SK-N-SH (cell line): Measurements from ENCODE around the gene HTRA3. TPM values are rescaled to one million over a fixed set of nuclear protein-coding genes. Genes with fewer than 3 reads are reported as not detected.

Source experiments
- CTCF ChIA-PET: fragments of 300-600, 350-600 bp; formaldehyde crosslinking; extraction: SDS; loops from one replicate; lab custom pipeline; 2021; lab: Yijun Ruan, JAX
- POLR2A ChIA-PET: fragments of 350-600 bp; sonication (Branson Sonifier 250); formaldehyde crosslinking; extraction: SDS; loops from one replicate; lab custom pipeline; 2020; ENCODE audit warnings: antibody characterized with exemption, inconsistent platforms; lab: Yijun Ruan, JAX
- DNase-seq: peaks from one replicate; pipeline ENCODE4 v3.0.0; 2012
- H2AFZ ChIP-seq: fragments of 200-600 bp; sonication (generic); 2 replicates; pipeline ENCODE4 v1.8.1; 2016; ENCODE audit warnings: antibody characterized with exemption, mild to moderate bottlenecking, low read depth
- H3F3A ChIP-seq: fragments of 200-600 bp; sonication (generic); replicated peaks from 2 replicates; pipeline ENCODE3; 2016; ENCODE audit warnings: antibody characterized with exemption, mild to moderate bottlenecking; ENCODE audit not compliant: insufficient read depth
- H3K27ac ChIP-seq, 2 experiments: fragments of 200-500 bp in 1 of 2; fragments of 200-600 bp in 1 of 2; sonication (Bioruptor generic) in 1 of 2; sonication (generic), shearing (Covaris generic) in 1 of 2; 2 replicates each; pipeline versions ENCODE4 v1.5.1 to v1.6.1; 2014 to 2016; ENCODE audit warnings: low read depth in 2 of 2, inconsistent platforms in 1 of 2, low read length in 1 of 2, mild to moderate bottlenecking in 1 of 2, mixed read lengths in 1 of 2
- H3K27me3 ChIP-seq: fragments of 200-600 bp; sonication (generic), shearing (Covaris generic); 2 replicates; pipeline ENCODE4 v1.6.1; 2016; ENCODE audit warnings: mixed run types; ENCODE audit not compliant: insufficient read depth
- H3K36me3 ChIP-seq, 2 experiments: fragments of 200-500 bp in 1 of 2; fragments of 200-600 bp in 1 of 2; sonication (Bioruptor generic) in 1 of 2; sonication (generic) in 1 of 2; replicated peaks in 1 of 2; 2 replicates each; pipeline versions ENCODE3 to v1.5.1; 2014 to 2016; ENCODE audit warnings: low read length in 1 of 2, mild to moderate bottlenecking in 1 of 2; ENCODE audit not compliant: insufficient read depth in 2 of 2, control insufficient read depth in 1 of 2
- H3K4me1 ChIP-seq, 2 experiments: fragments of 200-500 bp in 1 of 2; fragments of 200-600 bp in 1 of 2; sonication (Bioruptor generic) in 1 of 2; sonication (generic), shearing (Covaris generic) in 1 of 2; 2 replicates each; pipeline versions ENCODE4 v1.5.1 to v1.6.1; 2014 to 2016; ENCODE audit warnings: low read depth in 1 of 2, low read length in 1 of 2, mixed run types in 1 of 2; ENCODE audit not compliant: insufficient read depth in 2 of 2, control insufficient read depth in 1 of 2
- H3K4me2 ChIP-seq: fragments of 200-600 bp; sonication (generic), shearing (Covaris generic); 2 replicates; pipeline ENCODE4 v1.6.1; 2017; ENCODE audit warnings: mixed run types
- H3K4me3 ChIP-seq, 2 experiments: fragments of 200-500 bp in 1 of 2; fragments of 200-600 bp in 1 of 2; sonication (Bioruptor generic) in 1 of 2; sonication (generic), shearing (Covaris generic) in 1 of 2; 2 replicates each; pipeline versions ENCODE4 v1.5.1 to v1.8.1; 2014 to 2016; ENCODE audit warnings: low read depth in 2 of 2, inconsistent platforms in 1 of 2, low read length in 1 of 2, mild to moderate bottlenecking in 1 of 2, mixed read lengths in 1 of 2, moderate library complexity in 1 of 2
- H3K79me2 ChIP-seq: fragments of 200-600 bp; sonication (generic); 2 replicates; pipeline ENCODE4 v1.8.1; 2017; ENCODE audit warnings: mild to moderate bottlenecking; ENCODE audit not compliant: insufficient read depth
- H3K9ac ChIP-seq: fragments of 200-600 bp; sonication (generic); 2 replicates; pipeline ENCODE4 v1.6.1; 2017; ENCODE audit warnings: mixed run types
- H3K9me2 ChIP-seq: fragments of 200-600 bp; sonication (generic); 2 replicates; pipeline ENCODE4 v1.6.1; 2017; ENCODE audit warnings: mixed run types
- H3K9me3 ChIP-seq: fragments of 200-600 bp; sonication (generic); 2 replicates; pipeline ENCODE4 v1.6.1; 2017; ENCODE audit warnings: mixed run types, mild to moderate bottlenecking, moderate library complexity
- H4K20me1 ChIP-seq: fragments of 200-600 bp; sonication (generic); 2 replicates; pipeline ENCODE4 v1.6.1; 2017; ENCODE audit warnings: mild to moderate bottlenecking, mixed run types; ENCODE audit not compliant: insufficient read depth
- CHD2 ChIP-seq: fragments of 150-350 bp; IDR thresholded peaks from 2 replicates; pipeline ENCODE4 v1.6.1; 2018; ENCODE audit warnings: low read length; ENCODE audit not compliant: partially characterized antibody
- EP300 ChIP-seq, 2 experiments: IDR thresholded peaks; 2 replicates each; pipeline versions ENCODE4 v1.4.0 to v1.6.1; 2012; ENCODE audit warnings: borderline replicate concordance in 1 of 2, low read depth in 1 of 2, low read length in 1 of 2
- GABPA ChIP-seq: IDR thresholded peaks from 2 replicates; pipeline ENCODE4 v1.4.0; 2012; ENCODE audit warnings: low read depth, mild to moderate bottlenecking
- IRF3 ChIP-seq: fragments of 150-350 bp; IDR thresholded peaks from 2 replicates; pipeline ENCODE4 v1.6.1; 2016; ENCODE audit warnings: mild to moderate bottlenecking, low read depth, low read length
- MXI1 ChIP-seq: IDR thresholded peaks from 2 replicates; pipeline ENCODE4 v1.6.1; 2012; ENCODE audit warnings: mild to moderate bottlenecking, low read depth, low read length, improper control_type of control experiment
- RAD21 ChIP-seq: IDR thresholded peaks from 2 replicates; pipeline ENCODE4 v1.6.1; 2012; ENCODE audit warnings: mild to moderate bottlenecking, low read length
- REST ChIP-seq: IDR thresholded peaks from 2 replicates; pipeline ENCODE4 v1.6.1; 2012; ENCODE audit warnings: mild to moderate bottlenecking, low read depth, low read length, moderate library complexity
- RFX5 ChIP-seq: IDR thresholded peaks from 2 replicates; pipeline ENCODE4 v1.6.1; 2012; ENCODE audit warnings: mild to moderate bottlenecking, improper control_type of control experiment, low read length
- SIN3A ChIP-seq: IDR thresholded peaks from 2 replicates; pipeline ENCODE4 v1.6.1; 2012; ENCODE audit warnings: low read depth, mild to moderate bottlenecking, low read length, moderate library complexity, borderline replicate concordance
- SMC3 ChIP-seq: IDR thresholded peaks from 2 replicates; pipeline ENCODE4 v1.6.1; 2012; ENCODE audit warnings: low read depth, low read length, improper control_type of control experiment
- TEAD4 ChIP-seq: IDR thresholded peaks from 2 replicates; pipeline ENCODE4 v1.4.0; 2012; ENCODE audit warnings: mild to moderate bottlenecking, borderline replicate concordance; ENCODE audit not compliant: insufficient read depth
- whole genome bisulfite sequencing: methylation state at CpG from one replicate; pipeline ENCODE4 v1.1.6; 2017; ENCODE audit warnings: low lambda C conversion rate; 5-methylcytosine and 5-hydroxymethylcytosine counted together
- polyA plus RNA-seq, 3 experiments: library from polyadenylated mRNA; depleted of rRNA; stranded (reverse); fragments of >200 nt; gene quantifications; 2 replicates each; pipeline ENCODE4 v1.2.3, GENCODE V29; 2012

HTRA3 gene
- polyA plus RNA-seq, 1 of the 3 experiments (the other 2 are of a cell fraction) = 0.05 TPM

GRCh38 chr4:8284391-8284790 lies 14.8 kb downstream of the HTRA3 start:
- Histone ChIP-seq H3K27me3 (no peaks in the 10 kb centered on the region), H3K9ac (no peak overlapping the region), H3F3A (no peaks in the 10 kb centered on the region), H3K36me3 (no peaks in the 10 kb centered on the region), H3K4me1 (peaks cover 0 to 32% of the 10 kb centered on the region in 2 experiments; a peak in 1 of 4 replicates), H3K79me2 (no peaks in the 10 kb centered on the region), H3K4me2 (no peak overlapping the region), H4K20me1 (no peaks in the 10 kb centered on the region), H3K9me2 (no peaks in the 10 kb centered on the region), H3K27ac (no peak overlapping the region), H2AFZ (no peak overlapping the region), H3K9me3 (no peaks in the 10 kb centered on the region), H3K4me3 (no peak overlapping the region)
- TF ChIP-seq MXI1 = no peak
- no peak for TF ChIP-seq EP300 (IDR thresholded peaks at IDR 0.05; ENCODE audit: borderline replicate concordance in 1 of 2, low read depth in 1 of 2, low read length in 1 of 2)
- TF ChIP-seq TEAD4 = no peak
- TF ChIP-seq RAD21 = no peak
- POLR2A ChIA-PET = interaction anchor here (1.2 kb wide), 1 partner anchor 9 kb away, joined by 4 read pairs; no protein-coding TSS in a partner anchor
- no peak for DNase-seq
- whole genome bisulfite sequencing = no CpG with 5 or more reads among the region's 11 CpGs
- CTCF ChIA-PET = no interaction called here

- Histone ChIP-seq H3K9me3 (no peaks in the 10 kb centered on the region), H3K27ac (no peak overlapping the region), H2AFZ (no peak overlapping the region), H3K36me3 (no peaks in the 10 kb centered on the region), H3K4me1 (peaks cover 0 to 32% of the 10 kb centered on the region in 2 experiments; a peak in 1 of 4 replicates), H3K9me2 (no peaks in the 10 kb centered on the region), H3K79me2 (no peaks in the 10 kb centered on the region), H3K4me3 (no peak overlapping the region), H3K27me3 (no peaks in the 10 kb centered on the region), H3K9ac (no peak overlapping the region), H4K20me1 (no peaks in the 10 kb centered on the region), H3K4me2 (no peak overlapping the region), H3F3A (no peaks in the 10 kb centered on the region)
- POLR2A ChIA-PET = interaction anchor here (1.2 kb wide), 1 partner anchor 10 kb away, joined by 4 read pairs; no protein-coding TSS in a partner anchor
- WGBS = 78% methylated on average over 9 of the region's 16 CpGs
- DNase-seq = no peak
- TF ChIP-seq CHD2 = no peak
- TF ChIP-seq RFX5 = no peak
- no peak for TF ChIP-seq SMC3
- no peak for TF ChIP-seq REST
- TF ChIP-seq SIN3A = no peak
- no peak for TF ChIP-seq GABPA
- no peak for TF ChIP-seq MXI1
- TF ChIP-seq IRF3 = no peak
- CTCF ChIA-PET = no interaction called here
These were observed 15.8 kb downstream of the HTRA3 start for GRCh38 chr4:8285143-8285975.
